ENCODE results near the gene DCD. TPM values are rescaled to one million over a fixed set of nuclear protein-coding genes. Genes with fewer than 3 reads are reported as not detected.

Gene DCD
- total and polyA plus RNA-seq, 2 of the 8 experiments (the other 6 are each of a cell fraction or from before 2014, with no cell fraction given) = not detected

GRCh38 chr12:54595471-54595870 lies 52.7 kb downstream of the DCD start:
- H3K14ac ChIP-seq (ENCODE audit: insufficient read length) = no peak overlapping the region
- no peaks in the 10 kb centered on the region for H3K9me3 ChIP-seq (ENCODE audit: insufficient read depth in 2 of 2, low read depth in 1 of 2, low read length in 1 of 2)
- H3K36me3 ChIP-seq (ENCODE audit: control insufficient read depth in 2 of 4, insufficient read depth in 4 of 4, low read length in 3 of 4) = no peaks in the 10 kb centered on the region
- no peaks in the 10 kb centered on the region for H3K79me2 ChIP-seq (ENCODE audit: control insufficient read depth in 1 of 2, insufficient read depth in 2 of 2, low read length in 2 of 2)
- no peaks in the 10 kb centered on the region for H3K79me1 ChIP-seq (ENCODE audit: low read depth, low read length)
- no peak overlapping the region for H2BK12ac ChIP-seq (ENCODE audit: low read depth, low read length)
- H2BK20ac ChIP-seq (ENCODE audit: low read length) = no peak overlapping the region
- H3K4me1 ChIP-seq (replicated peaks in 1 of 4; ENCODE audit: control insufficient read depth in 3 of 4, insufficient read depth in 4 of 4, low read length in 3 of 4) = peaks cover 0 to 4% (median 2%) of the 10 kb centered on the region in 4 experiments; a peak in 5 of 7 replicates
- no peak overlapping the region for H3K4ac ChIP-seq (replicated peaks; ENCODE audit: insufficient read length, low read depth, low read length)
- H2AFZ ChIP-seq (ENCODE audit: low read length) = no peak overlapping the region
- H3K27ac ChIP-seq (ENCODE audit: low read depth, low read length) = no peak overlapping the region
- H2BK120ac ChIP-seq (replicated peaks; ENCODE audit: low read depth, low read length) = no peak overlapping the region
- no peak overlapping the region for H2BK5ac ChIP-seq (ENCODE audit: low read depth, low read length)
- no peak overlapping the region for H2AK5ac ChIP-seq (ENCODE audit: low read depth, low read length)
- H4K91ac ChIP-seq (replicated peaks; ENCODE audit: insufficient read length, low read length) = no peak overlapping the region
- H4K5ac ChIP-seq (ENCODE audit: insufficient read length, low read depth, low read length) = no peak overlapping the region
- no peak overlapping the region for H3K23ac ChIP-seq (ENCODE audit: insufficient read length)
- no peak overlapping the region for H3K56ac ChIP-seq (replicated peaks; ENCODE audit: insufficient read length, low read depth, low read length)
- POLR2A ChIA-PET (ENCODE audit: partially characterized antibody) = interaction anchor here (0.9 to 1.2 kb wide), 3 partner anchors 17 to 68 kb away, joined by 3 read pairs; no protein-coding TSS in a partner anchor
- FAIRE-seq (no peak), DNase-seq (ENCODE audit: low read depth in 1 of 2, low spot score in 2 of 2) (no peak)
- no peak overlapping the region for H4K8ac ChIP-seq (ENCODE audit: extremely low read depth, insufficient read depth, low read length)
- peaks cover 0 to 28% (median 23%) of the 10 kb centered on the region in 4 experiments; a peak in 5 of 7 replicates for H3K27me3 ChIP-seq (replicated peaks in 1 of 4; ENCODE audit: control insufficient read depth in 3 of 4, extremely low read depth in 1 of 4, insufficient read depth in 3 of 4, low read length in 3 of 4)
- CTCF ChIA-PET (ENCODE audit: partially characterized antibody) = interaction anchor here (0.7 to 6.2 kb wide), 26 partner anchors 9 to 369 kb away, joined by 3 to 57 read pairs (median 9); no protein-coding TSS in a partner anchor
- 87% methylated on average over 3 of the region's 3 CpGs; no CpG with 5 or more reads in 1 of the 2 experiments for WGBS, 2 experiments (ENCODE audit: extremely low coverage in 1 of 2, insufficient coverage in 1 of 2, insufficient read length in 1 of 2, insufficient replicate concordance in 2 of 2, low coverage in 1 of 2, low lambda C conversion rate in 2 of 2, missing lambda C conversion rate in 1 of 2)
- H2BK15ac ChIP-seq (ENCODE audit: low read length) = no peak overlapping the region
- H4K20me1 ChIP-seq (replicated peaks in 1 of 2; ENCODE audit: control insufficient read depth in 1 of 2, insufficient read depth in 2 of 2, low read length in 2 of 2) = no peaks in the 10 kb centered on the region
- H3K4me3 ChIP-seq (ENCODE audit: extremely low read depth in 1 of 4, insufficient read depth in 2 of 4, low read depth in 3 of 4, low read length in 4 of 4) = no peak overlapping the region
- H3K9ac ChIP-seq (replicated peaks in 1 of 4; ENCODE audit: extremely low read depth in 1 of 4, low read depth in 3 of 4, low read length in 3 of 4) = no peak overlapping the region
- H3K18ac ChIP-seq (ENCODE audit: extremely low read depth, low read length) = no peak overlapping the region
- no peak overlapping the region for H3K4me2 ChIP-seq (ENCODE audit: insufficient read depth in 1 of 2, low read depth in 2 of 2, low read length in 2 of 2)
- 0 out of 2 replicates have a peak, but pooled peaks cover 2% of the 10 kb centered on the region for H3K23me2 ChIP-seq (ENCODE audit: low read depth, low read length)
- TF ChIP-seq CHD1 (IDR thresholded peaks at IDR 0.05; ENCODE audit: low read depth, low read length) (no peak), JUND (IDR thresholded peaks at IDR 0.05; ENCODE audit: low read length) (no peak), KDM5A (IDR thresholded peaks at IDR 0.05; ENCODE audit: low read length) (no peak), JUN (IDR thresholded peaks at IDR 0.05; ENCODE audit: low read depth, low read length) (no peak), CHD2 (IDR thresholded peaks at IDR 0.05; ENCODE audit: low read length) (no peak), ATF2 (IDR thresholded peaks at IDR 0.05; ENCODE audit: low read length) (no peak), SIN3A (conservative IDR thresholded peaks at IDR 0.05 in 1 of 2, IDR thresholded peaks at IDR 0.05 in 1 of 2; ENCODE audit: low read depth in 1 of 2, low read length in 2 of 2) (no peak), CREB1 (IDR thresholded peaks at IDR 0.05) (no peak), BCL11A (IDR thresholded peaks at IDR 0.05; ENCODE audit: low read depth in 2 of 2, low read length in 2 of 2) (no peak), SIRT6 (IDR thresholded peaks at IDR 0.05; ENCODE audit: low read length) (no peak), TAF7 (optimal IDR thresholded peaks at IDR 0.05; ENCODE audit: borderline replicate concordance, low read depth, low read length) (no peak), EP300 (IDR thresholded peaks at IDR 0.05; ENCODE audit: borderline replicate concordance in 1 of 2, low read depth in 2 of 2, low read length in 2 of 2) (no peak), NRF1 (IDR thresholded peaks at IDR 0.05; ENCODE audit: low read depth, low read length) (no peak)
